Fibroblast of pulmonary artery (primary cell): Measurements from ENCODE around the gene MRPL41.

Experiments used
- DNase-seq: peaks from one replicate; pipeline ENCODE4 v3.0.0-alpha.2; 2010; ENCODE audit warnings: low read depth
- H3K4me3 ChIP-seq: replicated peaks from 2 replicates; pipeline ENCODE4 v1.5.1; 2011; ENCODE audit warnings: low read depth, mild to moderate bottlenecking, control low read depth, low read length, moderate library complexity
- TF ChIP-seq, protein P1 (sequence below): IDR thresholded peaks from 2 replicates; pipeline ENCODE4 v1.5.1; 2011; ENCODE audit warnings: mild to moderate bottlenecking, control low read depth, low read length, inconsistent platforms; ENCODE audit errors: missing control alignments

The MRPL41 gene

DNA sequence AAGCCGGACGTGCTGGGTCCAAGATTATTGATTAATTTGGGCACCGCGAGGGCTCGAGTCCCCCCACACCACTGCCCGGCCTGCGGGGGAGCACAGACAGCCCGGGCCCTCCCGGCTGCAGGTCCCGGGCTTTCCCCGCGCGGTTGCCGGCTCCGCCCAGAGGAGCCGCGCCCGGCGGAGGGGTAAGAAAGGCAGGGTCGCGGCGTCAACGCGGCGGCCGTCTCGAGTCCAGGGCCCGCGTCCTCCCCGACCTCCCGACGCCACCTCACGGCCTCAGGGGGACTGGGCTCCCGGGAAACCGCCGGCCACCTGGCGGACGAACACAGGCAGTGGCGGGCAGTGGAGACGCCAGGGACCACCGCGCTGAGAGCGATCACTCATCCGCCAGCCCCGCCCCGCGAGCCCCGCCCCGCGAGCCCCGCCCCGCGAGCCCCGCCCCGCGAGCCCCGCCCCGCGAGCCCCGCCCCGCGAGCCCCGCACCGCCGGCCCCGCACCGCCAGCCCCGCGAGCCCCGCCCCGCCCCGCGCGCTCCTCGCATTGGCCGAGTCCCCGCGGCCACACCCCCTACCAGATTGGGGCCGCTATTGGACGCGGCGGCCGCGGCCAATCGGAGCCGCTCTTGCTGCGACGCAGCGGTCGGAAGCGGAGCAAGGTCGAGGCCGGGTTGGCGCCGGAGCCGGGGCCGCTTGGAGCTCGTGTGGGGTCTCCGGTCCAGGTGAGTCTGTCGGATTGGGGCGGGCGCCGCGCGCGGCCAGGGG, at the start of gene MRPL41:
Gene MRPL41 (plus strand): TSS at position 616 of the 758 bp plus-strand sequence. CDS start 203 bp downstream, outside the sequence.
- H3K4me3 ChIP-seq: peak within 1 kb of the TSS; percentile 79

DNA sequence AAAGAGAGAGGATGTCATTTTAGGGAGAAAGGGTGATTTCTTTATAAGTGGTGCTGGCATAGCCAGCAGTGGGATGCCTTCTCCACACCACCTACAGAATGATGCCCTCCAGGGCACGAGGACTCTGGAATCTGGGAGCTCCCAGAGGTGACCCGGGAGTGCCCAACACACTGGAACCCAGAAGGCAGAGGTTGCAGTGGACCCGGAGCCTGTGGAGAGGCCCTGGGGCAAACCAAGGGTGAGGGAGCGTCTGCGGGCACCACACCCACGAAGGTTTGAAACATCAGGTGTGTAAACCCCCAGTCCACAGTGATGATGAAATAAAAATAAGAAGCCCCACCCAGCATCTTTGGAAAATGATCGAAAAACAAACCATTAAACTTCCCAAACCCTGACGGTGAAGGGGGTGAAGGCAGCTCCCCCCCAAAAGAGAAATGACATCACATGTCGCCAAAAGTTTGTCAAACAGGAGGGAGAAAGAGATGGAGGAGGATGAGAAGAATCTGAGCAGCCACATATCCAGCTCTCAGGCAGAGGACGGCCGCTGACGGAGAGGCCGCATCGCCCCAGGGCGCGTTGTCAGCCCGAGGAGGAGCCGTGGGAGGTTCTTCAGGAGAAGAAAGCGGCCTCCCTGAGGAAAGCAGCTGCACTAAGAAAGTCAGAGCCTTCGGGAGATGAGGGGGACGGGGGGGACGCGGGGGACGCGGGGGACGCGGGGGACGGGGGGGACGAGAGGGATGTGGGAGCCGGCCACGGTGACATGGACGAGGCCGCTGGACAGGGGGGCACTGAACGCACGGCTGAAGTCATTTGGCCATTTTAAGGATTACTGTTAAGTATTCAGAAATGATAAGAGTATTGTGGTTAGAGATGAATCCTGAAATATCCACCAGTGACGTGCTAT, 49.4 kb upstream of the MRPL41 start:
- H3K4me3 ChIP-seq: no peak overlapping the region
- TF ChIP-seq, protein P1, sequence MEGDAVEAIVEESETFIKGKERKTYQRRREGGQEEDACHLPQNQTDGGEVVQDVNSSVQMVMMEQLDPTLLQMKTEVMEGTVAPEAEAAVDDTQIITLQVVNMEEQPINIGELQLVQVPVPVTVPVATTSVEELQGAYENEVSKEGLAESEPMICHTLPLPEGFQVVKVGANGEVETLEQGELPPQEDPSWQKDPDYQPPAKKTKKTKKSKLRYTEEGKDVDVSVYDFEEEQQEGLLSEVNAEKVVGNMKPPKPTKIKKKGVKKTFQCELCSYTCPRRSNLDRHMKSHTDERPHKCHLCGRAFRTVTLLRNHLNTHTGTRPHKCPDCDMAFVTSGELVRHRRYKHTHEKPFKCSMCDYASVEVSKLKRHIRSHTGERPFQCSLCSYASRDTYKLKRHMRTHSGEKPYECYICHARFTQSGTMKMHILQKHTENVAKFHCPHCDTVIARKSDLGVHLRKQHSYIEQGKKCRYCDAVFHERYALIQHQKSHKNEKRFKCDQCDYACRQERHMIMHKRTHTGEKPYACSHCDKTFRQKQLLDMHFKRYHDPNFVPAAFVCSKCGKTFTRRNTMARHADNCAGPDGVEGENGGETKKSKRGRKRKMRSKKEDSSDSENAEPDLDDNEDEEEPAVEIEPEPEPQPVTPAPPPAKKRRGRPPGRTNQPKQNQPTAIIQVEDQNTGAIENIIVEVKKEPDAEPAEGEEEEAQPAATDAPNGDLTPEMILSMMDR: no peak
- DNase-seq: no peak

More for the DNA sequence above, at the start of gene MRPL41:
- DNase-seq: peak; percentile 80
- TF ChIP-seq, protein P1: peak; percentile 39

DNA sequence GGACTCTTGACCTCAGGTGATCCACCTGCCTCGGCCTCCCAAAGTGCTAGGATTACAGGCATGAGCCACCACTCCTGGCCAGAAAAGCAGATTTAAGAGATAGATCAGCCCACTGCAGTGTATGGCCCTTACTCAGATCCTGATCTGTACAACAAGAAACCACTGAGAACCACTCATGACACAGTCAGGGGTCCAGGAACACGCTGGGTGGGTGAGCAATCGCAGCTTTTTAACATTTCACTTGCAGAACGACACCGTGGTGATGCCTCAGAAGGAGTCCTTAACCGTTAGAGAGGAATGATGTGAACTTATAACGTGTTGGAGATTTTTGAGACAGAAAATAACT, 47.3 kb upstream of the MRPL41 start:
- TF ChIP-seq, protein P1: no peak
- no peak overlapping the region for H3K4me3 ChIP-seq
- no peak for DNase-seq

DNA sequence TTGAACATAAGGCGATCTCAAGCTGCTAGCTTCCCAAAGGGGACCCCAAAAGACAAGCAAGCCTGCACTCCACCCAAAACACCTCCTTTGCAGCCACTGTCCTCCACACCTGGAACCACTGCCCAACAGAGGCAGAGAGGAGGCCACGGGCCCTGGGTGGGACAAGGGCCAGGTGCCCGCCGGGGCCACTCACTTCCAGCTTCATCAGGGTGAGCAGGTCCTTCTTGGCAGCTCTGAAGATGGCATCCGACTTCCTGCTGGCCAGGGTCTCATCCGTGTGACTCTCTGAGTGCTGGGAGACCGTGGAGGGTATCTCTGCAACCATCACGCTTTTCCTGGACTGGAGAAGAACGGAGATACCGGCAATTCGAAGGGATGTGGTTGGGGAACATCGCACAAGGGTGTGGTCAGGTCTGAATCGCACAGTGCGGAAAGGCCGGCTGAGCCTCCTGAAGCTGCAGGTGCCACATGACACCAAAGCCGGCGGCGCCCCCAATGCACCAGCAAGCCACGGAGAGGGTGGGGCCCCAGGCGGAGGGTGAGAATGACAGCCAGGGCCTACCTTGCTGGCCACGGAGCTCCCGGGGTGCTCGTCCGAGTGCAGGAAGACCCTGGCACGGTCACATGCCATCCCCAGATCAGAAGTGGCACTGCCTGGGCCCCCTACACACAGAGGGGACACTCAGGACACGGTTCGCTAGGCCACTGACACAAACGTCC, 46.1 kb upstream of the MRPL41 start:
- TF ChIP-seq, protein P1: no peak
- no peak for DNase-seq
- H3K4me3 ChIP-seq: no peak overlapping the region

DNA sequence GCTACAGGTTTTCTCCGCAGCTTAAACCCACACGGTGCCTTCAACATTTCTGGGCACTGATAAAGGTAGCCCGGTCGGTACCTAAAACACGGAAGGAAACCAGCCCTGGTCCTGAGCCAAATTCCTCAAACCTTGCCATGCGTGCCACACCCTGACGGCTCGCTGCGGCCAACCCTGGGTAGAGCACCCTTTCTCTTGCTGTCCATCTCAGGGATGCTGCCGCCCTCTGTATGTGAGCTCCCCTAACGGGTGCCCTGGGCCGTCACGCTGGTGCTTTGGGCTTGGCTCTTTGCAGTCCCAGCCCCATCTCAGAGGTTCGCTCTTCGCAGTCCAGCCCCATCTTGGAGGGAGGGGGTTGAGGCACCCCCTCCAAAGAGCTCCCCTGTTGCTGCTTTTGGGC, 45.4 kb upstream of the MRPL41 start:
- no peak for DNase-seq
- TF ChIP-seq, protein P1: no peak
- no peak overlapping the region for H3K4me3 ChIP-seq

DNA sequence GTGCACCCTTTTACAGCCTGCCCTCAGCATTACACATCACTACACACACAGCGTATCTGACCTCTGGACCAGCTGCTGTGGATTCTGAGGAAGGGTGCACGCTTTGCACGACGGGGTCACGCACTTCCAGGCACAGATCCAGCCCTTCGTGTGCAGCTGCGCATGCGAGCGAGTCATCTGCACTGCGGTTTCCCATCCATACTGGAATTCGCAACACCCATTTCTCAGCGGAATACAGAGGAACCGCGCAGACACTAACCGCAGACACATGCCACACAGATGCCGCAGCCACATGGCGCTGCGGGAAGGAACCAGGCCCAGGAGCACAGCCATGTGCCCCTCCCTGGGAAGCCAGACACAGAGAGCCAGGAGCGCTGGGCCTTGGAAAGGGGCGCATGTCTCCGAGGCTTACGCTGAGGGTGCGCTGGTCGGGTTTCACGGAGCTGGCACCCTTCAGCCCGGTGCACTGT, 44.9 kb upstream of the MRPL41 start:
- TF ChIP-seq, protein P1: no peak
- H3K4me3 ChIP-seq: no peak overlapping the region
- no peak for DNase-seq
